CD14-positive monocyte (primary cell): ENCODE measurements around the gene GCNA. TPM values are rescaled to one million over a fixed set of nuclear protein-coding genes. Genes with fewer than 3 reads are reported as not detected.

Source experiments
- DNase-seq, 3 donors: peaks; one replicate each; pipeline ENCODE4 v3.0.0-alpha.2; 2011 to 2022
- H2AFZ ChIP-seq: 2 replicates; pipeline ENCODE4 v1.6.0; 2012; ENCODE audit warnings: mild to moderate bottlenecking, low read depth, low read length, inconsistent platforms; ENCODE audit not compliant: insufficient read depth, poor library complexity, severe bottlenecking
- H3K27ac ChIP-seq, 2 donors: 1 replicate in 1 of 2; 2 replicates in 1 of 2; pipeline ENCODE4 v1.5.1; 2012 to 2013; ENCODE audit warnings: low read length in 2 of 2, control low read depth in 1 of 2, inconsistent platforms in 1 of 2, low read depth in 1 of 2, mild to moderate bottlenecking in 1 of 2
- H3K27me3 ChIP-seq, 2 donors: one replicate each; pipeline versions ENCODE4 v1.6.0 to v1.6.1; 2011 to 2013; ENCODE audit warnings: low read length in 2 of 2; ENCODE audit not compliant: control insufficient read depth in 2 of 2, insufficient read depth in 2 of 2
- H3K36me3 ChIP-seq, 2 donors: replicated peaks in 1 of 2; 1 replicate in 1 of 2; 2 replicates in 1 of 2; pipeline versions ENCODE4 v1.5.1 to v1.6.1; 2012 to 2013; ENCODE audit warnings: low read length in 2 of 2, control low read depth in 1 of 2, inconsistent platforms in 1 of 2, mild to moderate bottlenecking in 1 of 2; ENCODE audit not compliant: insufficient read depth in 2 of 2, control insufficient read depth in 1 of 2
- H3K4me1 ChIP-seq, 2 donors: 1 replicate in 1 of 2; 2 replicates in 1 of 2; pipeline versions ENCODE4 v1.5.1 to v1.6.1; 2012 to 2013; ENCODE audit warnings: low read length in 2 of 2, control low read depth in 1 of 2, inconsistent platforms in 1 of 2, mild to moderate bottlenecking in 1 of 2, moderate library complexity in 1 of 2; ENCODE audit not compliant: insufficient read depth in 2 of 2, control insufficient read depth in 1 of 2
- H3K4me2 ChIP-seq: replicated peaks from 2 replicates; pipeline ENCODE3; 2012; ENCODE audit warnings: low read length, moderate library complexity, mild to moderate bottlenecking; ENCODE audit not compliant: poor library complexity, severe bottlenecking; ENCODE audit errors: extremely low read depth
- H3K4me3 ChIP-seq, 3 experiments: fragments of 200-600 bp in 1 of 3; sonication (generic) in 1 of 3; replicated peaks in 1 of 3; 1 replicate in 2 of 3; 2 replicates in 1 of 3; pipeline ENCODE4 v1.5.1; 2011 to 2013; ENCODE audit warnings: low read length in 3 of 3, mild to moderate bottlenecking in 3 of 3, control low read depth in 2 of 3, low read depth in 2 of 3, inconsistent platforms in 1 of 3, moderate library complexity in 1 of 3
- H3K79me2 ChIP-seq: 2 replicates; pipeline ENCODE4 v1.6.0; 2012; ENCODE audit warnings: mild to moderate bottlenecking, control low read depth, inconsistent platforms, low read length, moderate library complexity; ENCODE audit not compliant: insufficient read depth
- H3K9ac ChIP-seq: 2 replicates; pipeline ENCODE4 v1.6.0; 2017; ENCODE audit warnings: low read length, mild to moderate bottlenecking; ENCODE audit not compliant: insufficient read depth, poor library complexity, severe bottlenecking
- H3K9me3 ChIP-seq, 2 donors: replicated peaks in 1 of 2; 1 replicate in 1 of 2; 2 replicates in 1 of 2; pipeline versions ENCODE4 v1.5.1 to v1.6.1; 2012 to 2013; ENCODE audit warnings: low read length in 2 of 2, control low read depth in 1 of 2; ENCODE audit not compliant: control insufficient read depth in 1 of 2, insufficient read depth in 1 of 2
- H4K20me1 ChIP-seq: 2 replicates; pipeline ENCODE4 v1.6.0; 2012; ENCODE audit warnings: mild to moderate bottlenecking, low read length, control low read depth, moderate library complexity; ENCODE audit not compliant: insufficient read depth
- H3K27ac Mint-ChIP-seq, 7 donors: one replicate each; pipeline ENCODE4 v1.8.0; 2020; ENCODE audit warnings: mild to moderate bottlenecking in 7 of 7, mixed read lengths in 7 of 7, moderate library complexity in 6 of 7, inconsistent platforms in 2 of 7
- H3K27me3 Mint-ChIP-seq, 3 donors: one replicate each; pipeline ENCODE4 v1.8.0; 2021 to 2022; ENCODE audit warnings: low read depth in 3 of 3, mild to moderate bottlenecking in 3 of 3, mixed read lengths in 3 of 3, moderate library complexity in 3 of 3, inconsistent platforms in 1 of 3
- H3K36me3 Mint-ChIP-seq, 2 donors: one replicate each; pipeline ENCODE4 v1.8.0; 2020; ENCODE audit warnings: mixed read lengths in 2 of 2, inconsistent platforms in 1 of 2, mild to moderate bottlenecking in 1 of 2
- H3K4me1 Mint-ChIP-seq: one replicate; pipeline ENCODE4 v1.8.0; 2020; ENCODE audit warnings: mild to moderate bottlenecking, mixed read lengths
- H3K4me3 Mint-ChIP-seq, 2 donors: one replicate each; pipeline ENCODE4 v1.8.0; 2020; ENCODE audit warnings: mild to moderate bottlenecking in 2 of 2, mixed read lengths in 2 of 2, moderate library complexity in 1 of 2
- H3K9me3 Mint-ChIP-seq, 7 donors: one replicate each; pipeline ENCODE4 v1.8.0; 2020 to 2022; ENCODE audit warnings: mixed read lengths in 7 of 7, mild to moderate bottlenecking in 6 of 7, moderate library complexity in 6 of 7, inconsistent platforms in 2 of 7
- CTCF ChIP-seq: fragments of 200-600 bp; IDR thresholded peaks from one replicate; pipeline ENCODE4 v1.8.0; 2022; ENCODE audit warnings: antibody characterized with exemption, mild to moderate bottlenecking
- WGBS: methylation state at CpG from one replicate; pipeline ENCODE4 v1.1.5; 2013; ENCODE audit warnings: missing lambda C conversion rate; ENCODE audit not compliant: insufficient coverage; 5-methylcytosine and 5-hydroxymethylcytosine counted together
- intact Hi-C, 2 donors: fragments of 100-400 bp; cut with micrococcal nuclease; formaldehyde crosslinking; loops; one replicate each; pipeline versions ENCODE4 v1.15.0 to v1.15.1; 2023
- polyA plus RNA-seq, 3 donors: library from polyadenylated mRNA; depleted of rRNA in 1 of 3; unstranded in 2 of 3; stranded (reverse) in 1 of 3; fragments of 300-500 nt in 2 of 3; fragments of >200 nt in 1 of 3; fragmentation: Illumina TruSeq in 2 of 3; gene quantifications; 1 replicate in 2 of 3; 2 replicates in 1 of 3; pipeline ENCODE4 v1.2.3, GENCODE V29; 2012 to 2021

The GCNA gene
- polyA plus RNA-seq, 3 donors = 0.26 to 4.7 (median 0.27) TPM

GRCh38 chrX:71634366-71634765 lies 56.1 kb downstream of the GCNA start:
- Mint-ChIP-seq H3K9me3 (peaks cover 0 to 5% (median 0%) of the 10 kb centered on the region in 7 donors), H3K27ac (no peak overlapping the region), H3K4me3 (no peak overlapping the region), H3K4me1 (peaks cover 3% of the 10 kb centered on the region), H3K36me3 (no peaks in the 10 kb centered on the region), H3K27me3 (no peaks in the 10 kb centered on the region)
- Histone ChIP-seq H3K4me1 (no peaks in the 10 kb centered on the region), H3K36me3 (no peaks in the 10 kb centered on the region), H3K9me3 (no peaks in the 10 kb centered on the region), H2AFZ (no peak overlapping the region), H3K9ac (no peak overlapping the region), H4K20me1 (no peaks in the 10 kb centered on the region), H3K27me3 (no peaks in the 10 kb centered on the region), H3K4me2 (no peak overlapping the region), H3K27ac (no peak overlapping the region), H3K4me3 (no peak overlapping the region), H3K79me2 (no peaks in the 10 kb centered on the region)
- intact Hi-C loops = no loop called here
- no peak for DNase-seq
- no CpG with 5 or more reads among the region's 6 CpGs for WGBS
- TF ChIP-seq CTCF = no peak

GRCh38 chrX:71636438-71637252 lies 58.4 kb downstream of the GCNA start:
- Histone ChIP-seq H3K9me3 (no peaks in the 10 kb centered on the region), H3K4me2 (no peak overlapping the region), H2AFZ (no peak overlapping the region), H3K4me1 (no peaks in the 10 kb centered on the region), H3K36me3 (no peaks in the 10 kb centered on the region), H3K79me2 (no peaks in the 10 kb centered on the region), H3K27ac (no peak overlapping the region), H3K27me3 (no peaks in the 10 kb centered on the region), H3K4me3 (no peak overlapping the region), H4K20me1 (no peaks in the 10 kb centered on the region), H3K9ac (no peak overlapping the region)
- no peaks in the 10 kb centered on the region for H3K27me3 Mint-ChIP-seq
- no peak for TF ChIP-seq CTCF
- no CpG with 5 or more reads among the region's 9 CpGs for WGBS
- no peak for DNase-seq
- H3K4me3 Mint-ChIP-seq = no peak overlapping the region
- H3K4me1 Mint-ChIP-seq = no peaks in the 10 kb centered on the region
- no peaks in the 10 kb centered on the region for H3K36me3 Mint-ChIP-seq
- intact Hi-C loops = no loop called here
- H3K27ac Mint-ChIP-seq = no peak overlapping the region
- H3K9me3 Mint-ChIP-seq = peaks cover 0 to 5% (median 0%) of the 10 kb centered on the region in 7 donors
